GM21717 (cell line): ENCODE results near the gene PIH1D1.

Experiments used
- ATAC-seq: cut with Tn5 transposase; IDR thresholded peaks from one replicate; pipeline ENCODE4 v1.9.1; 2021; ENCODE audit warnings: mild to moderate bottlenecking, moderate library complexity; ENCODE audit not compliant: unreplicated experiment

PIH1D1 gene

DNA sequence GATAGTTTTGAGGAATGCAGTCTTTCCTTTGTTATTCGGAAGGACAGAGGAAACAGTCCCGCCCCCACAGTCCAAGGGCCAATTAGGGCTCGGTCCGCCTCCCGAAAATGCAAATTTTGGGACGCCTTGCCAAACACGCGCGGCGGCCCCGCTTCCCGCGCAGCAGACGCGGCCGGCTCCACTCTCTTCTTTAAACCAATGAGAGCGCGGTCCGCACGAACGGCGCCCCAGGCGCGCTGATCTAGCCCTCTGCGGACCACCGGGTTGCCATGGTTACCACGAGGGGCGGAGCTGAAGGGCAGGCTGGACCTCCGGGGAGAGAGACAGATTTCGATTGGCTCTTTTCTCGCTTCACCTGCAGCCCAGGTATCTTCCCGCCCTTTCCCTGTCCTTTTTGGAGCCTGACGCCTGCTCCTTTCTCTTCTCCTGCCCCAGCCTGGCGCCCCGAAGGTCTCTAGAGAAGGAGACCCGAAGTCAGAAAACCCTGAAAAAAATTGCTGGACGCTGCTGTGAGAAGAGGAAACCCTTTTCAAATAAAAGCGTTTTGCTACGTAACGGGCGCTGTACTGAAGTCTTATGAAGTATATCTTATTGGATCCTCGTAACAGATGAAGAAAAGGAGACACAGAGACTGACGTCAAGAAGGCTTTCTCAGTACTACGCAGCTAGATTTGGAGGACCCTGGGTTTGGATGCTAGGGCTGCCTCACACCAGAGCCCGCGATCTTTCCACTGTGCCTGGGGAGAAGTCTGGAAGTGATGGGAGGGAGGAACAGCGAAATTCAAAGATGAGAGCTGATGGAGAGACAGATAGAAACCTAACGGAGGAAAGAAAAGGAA lies 30.4 kb downstream of the PIH1D1 start:
- no peak for ATAC-seq

DNA sequence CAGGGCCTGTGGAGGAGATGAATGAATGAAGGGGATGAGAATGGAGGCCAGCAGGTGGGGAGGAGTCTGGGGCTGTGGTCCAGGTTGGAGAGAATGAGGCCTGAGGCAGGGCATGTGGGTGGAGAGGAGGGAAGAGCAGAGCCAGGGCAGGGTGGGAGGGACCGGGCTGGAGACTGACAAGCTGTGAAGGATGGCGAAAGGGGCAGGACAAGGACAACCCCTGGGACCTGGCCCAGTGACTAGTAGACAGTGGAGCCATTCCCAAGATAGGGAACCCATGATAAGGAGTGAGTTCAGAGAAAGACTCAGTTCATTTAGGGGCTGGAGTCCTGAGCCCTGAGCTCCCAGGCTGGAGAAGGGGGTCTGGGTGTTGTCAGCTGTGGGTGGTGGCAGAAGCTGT lies 31.4 kb downstream of the PIH1D1 start:
- ATAC-seq = no peak

DNA sequence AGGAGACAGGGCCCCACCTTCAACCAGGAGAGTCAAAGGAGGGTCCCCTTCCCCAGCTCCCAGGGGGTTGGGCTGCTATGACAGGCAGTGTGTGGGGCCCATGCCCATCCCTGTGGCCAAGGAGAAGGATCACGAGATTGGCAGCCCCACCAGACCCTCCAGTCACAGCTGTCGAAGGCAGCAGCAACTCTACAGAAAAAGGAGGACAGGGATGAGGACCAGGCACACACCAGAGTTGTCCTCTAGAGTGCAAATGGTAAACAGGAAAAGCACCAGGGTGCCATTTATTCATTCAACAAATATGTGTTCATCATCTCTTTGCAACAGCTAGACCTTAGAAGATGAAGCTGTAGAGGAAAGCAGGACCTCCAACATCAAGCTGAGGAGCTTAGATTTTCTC lies 32.4 kb downstream of the PIH1D1 start:
- ATAC-seq = no peak

DNA sequence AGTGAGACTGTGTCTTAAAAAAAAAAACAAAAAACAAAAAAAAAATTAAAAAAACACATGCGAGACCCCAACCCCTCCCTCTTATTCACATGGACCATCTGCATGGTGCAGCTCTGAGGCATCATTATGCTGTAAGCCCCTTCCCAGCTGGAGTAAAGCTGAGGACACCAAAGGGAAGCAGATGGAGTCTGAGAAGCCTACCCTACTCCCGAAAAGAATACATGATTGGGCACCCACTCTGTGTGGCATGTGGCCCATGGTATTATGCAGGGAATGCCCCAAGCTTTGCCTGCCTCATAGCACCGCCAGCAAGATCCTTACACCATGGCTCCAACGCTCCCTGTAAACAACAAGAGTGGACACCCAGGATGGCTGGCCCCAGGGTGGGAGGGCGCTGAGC lies 33.1 kb downstream of the PIH1D1 start:
- no peak for ATAC-seq

DNA sequence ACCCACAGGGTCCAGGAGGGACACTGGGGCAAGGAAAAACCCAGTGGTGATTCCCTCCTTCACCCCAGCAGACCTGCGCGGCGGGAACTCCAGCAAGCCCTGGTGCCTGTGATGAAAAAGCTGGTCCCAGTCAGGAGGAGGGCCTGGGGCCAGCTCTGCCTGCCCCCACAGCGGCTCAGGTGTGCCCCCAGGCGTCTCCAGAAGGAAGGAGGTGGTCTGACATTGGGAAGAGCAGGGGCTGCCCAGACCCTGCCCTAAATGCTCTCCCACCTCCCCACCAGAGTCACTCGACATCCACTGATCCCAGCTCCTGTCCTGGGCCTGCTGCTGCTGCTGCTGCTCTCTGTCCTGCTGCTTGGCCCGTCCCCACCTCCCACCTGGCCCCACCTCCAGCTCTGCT lies 34.5 kb downstream of the PIH1D1 start:
- ATAC-seq = no peak

DNA sequence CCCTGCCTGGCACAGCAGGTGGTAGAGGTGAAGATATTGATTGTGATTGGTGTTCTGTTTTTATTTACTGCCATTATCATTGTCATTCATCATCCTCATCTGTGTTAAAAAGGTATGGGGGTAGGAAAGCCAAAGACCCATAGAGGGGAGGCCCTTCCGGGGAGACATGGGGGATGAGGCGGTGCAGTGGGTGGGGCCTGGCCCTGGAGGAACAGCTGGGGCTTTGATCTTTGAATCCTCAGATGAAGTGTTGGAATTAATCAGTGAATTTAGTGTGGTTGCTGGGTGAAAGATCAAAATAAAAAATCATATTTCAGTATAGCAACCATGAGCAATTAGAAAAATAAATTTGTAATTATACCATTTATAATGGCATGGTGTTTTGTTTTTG lies 35.8 kb downstream of the PIH1D1 start:
- no peak for ATAC-seq

DNA sequence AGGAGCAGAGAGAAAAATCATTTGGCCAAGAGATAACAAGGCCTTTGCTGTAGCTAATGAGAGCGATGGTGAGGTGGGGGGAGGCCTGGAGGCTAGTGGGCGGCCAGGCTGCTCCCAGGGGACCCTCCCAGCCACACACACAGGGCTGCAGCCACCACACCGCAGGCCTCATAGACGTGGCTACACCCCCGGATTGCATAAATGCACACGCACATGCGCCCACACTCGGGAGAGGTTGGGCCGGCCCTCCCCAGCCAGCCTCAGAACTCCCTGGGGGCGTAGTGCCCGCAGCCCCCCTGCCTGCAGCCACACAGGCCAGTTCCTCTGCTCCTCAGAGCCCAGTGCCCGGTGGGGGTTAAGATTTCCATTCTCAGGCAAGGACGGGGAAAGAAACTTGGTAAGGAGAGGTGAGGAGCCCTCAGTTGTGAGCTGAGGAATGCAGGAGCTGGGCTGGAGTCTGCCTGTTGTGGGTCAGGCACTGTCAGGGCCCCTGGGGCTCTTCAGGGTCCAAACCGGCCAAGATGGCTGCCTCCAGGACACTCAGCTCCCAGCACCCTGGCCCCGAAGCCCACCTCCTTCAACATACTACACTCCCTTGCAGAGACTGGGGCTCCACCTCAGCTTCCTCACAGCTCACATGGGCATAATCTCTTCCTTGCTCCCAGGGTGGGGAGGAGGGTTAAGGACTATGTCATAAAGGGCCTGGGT lies 36.4 kb downstream of the PIH1D1 start:
- no peak for ATAC-seq

DNA sequence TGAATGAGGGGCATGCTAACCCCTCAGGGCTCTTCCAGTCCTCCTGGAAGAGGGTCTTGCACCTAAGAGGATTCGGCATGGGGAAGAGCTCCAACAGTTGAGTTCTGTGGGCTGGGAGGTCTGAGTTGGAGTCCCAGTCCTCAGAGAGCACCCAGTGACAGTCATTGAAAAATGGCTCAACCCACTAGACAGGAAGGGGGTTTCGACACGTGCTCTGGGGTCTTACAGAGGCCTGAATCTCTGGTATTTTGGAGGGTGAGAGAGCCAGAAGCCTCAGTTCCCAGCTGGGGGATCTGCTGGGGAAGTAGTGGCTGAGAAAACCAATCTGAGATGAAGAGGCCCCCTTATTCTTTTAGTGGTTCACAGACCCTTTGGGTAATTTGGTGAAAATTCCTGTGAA lies 37.4 kb downstream of the PIH1D1 start:
- no peak for ATAC-seq

DNA sequence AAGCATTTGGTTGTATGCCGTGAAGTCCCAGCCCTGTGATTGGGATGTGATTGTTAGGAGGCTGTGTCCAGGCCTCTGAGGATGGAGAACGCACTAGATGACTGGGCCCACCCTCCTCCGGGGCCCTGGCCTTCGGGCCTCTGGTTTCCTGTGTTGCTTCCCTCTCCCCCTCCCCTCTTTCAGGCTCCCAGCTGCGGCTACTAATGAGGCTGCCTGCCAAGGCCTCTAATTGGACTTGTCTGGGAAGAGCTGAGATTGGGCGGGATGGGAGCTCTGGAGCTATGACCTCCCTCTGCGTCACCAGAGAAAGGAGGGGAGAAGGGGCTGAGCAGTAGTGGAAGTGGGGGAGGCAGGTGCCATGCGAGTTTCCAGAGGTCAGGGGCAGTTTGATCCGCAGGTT lies 38.3 kb downstream of the PIH1D1 start:
- no peak for ATAC-seq

DNA sequence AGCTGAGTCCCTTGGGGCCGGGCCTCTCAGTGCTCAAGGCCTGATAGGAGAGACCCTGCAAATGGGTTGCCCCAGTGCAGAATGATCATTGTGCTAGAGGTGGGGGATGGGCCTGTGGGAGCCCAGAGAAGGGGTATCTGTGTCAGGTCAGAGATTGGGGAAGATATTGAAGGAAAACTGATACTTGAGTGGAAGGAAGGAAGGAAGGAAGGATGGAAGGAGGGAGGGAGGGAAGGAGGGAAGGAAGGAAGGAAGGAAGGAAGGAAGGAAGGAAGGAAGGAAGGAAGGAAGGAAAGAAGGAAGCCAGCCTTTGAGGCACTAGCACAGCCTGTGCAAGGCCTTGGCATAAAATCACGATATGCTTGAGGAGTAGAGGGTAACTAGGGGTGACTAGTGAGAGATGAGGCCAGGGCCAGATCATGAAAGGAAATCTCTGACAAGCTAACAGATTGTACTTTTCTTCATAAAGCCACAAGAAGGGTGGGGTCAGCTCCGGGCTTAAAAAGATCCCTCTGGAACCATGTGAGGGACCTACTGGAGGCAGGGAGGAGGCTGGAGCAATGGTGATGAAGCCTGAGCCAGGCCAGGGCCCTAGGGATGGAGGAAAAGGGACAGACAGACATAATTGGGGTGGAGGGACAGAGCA lies 39.8 kb downstream of the PIH1D1 start:
- ATAC-seq = no peak

DNA sequence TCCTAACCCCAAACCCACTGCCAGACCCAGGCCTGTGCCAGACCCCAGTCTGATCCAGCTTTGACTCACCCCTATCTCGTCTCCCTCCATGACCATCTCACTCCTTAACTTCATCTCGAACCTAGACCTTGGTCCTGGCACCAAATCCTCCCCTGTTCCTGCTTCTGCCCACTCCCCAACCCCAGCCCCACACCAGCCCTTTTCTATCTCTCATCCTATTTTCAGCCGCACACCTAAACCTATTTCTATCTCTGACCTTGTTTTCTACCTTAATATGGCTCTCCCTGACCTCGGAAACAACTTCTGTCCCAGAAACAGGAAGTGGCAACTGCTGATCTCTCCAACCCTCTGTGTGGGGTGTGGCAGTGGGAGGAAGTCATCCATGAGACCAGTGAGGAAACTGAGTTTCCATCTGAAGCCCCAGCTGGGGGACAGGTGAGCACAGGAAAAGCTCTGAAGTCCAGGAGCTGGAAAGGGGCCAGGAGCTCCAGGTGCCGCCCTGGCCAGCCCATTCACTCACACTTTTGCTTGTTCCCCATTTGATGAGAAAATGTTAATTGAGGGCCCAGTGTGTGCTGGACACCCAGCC lies 42.1 kb downstream of the PIH1D1 start:
- ATAC-seq = no peak

DNA sequence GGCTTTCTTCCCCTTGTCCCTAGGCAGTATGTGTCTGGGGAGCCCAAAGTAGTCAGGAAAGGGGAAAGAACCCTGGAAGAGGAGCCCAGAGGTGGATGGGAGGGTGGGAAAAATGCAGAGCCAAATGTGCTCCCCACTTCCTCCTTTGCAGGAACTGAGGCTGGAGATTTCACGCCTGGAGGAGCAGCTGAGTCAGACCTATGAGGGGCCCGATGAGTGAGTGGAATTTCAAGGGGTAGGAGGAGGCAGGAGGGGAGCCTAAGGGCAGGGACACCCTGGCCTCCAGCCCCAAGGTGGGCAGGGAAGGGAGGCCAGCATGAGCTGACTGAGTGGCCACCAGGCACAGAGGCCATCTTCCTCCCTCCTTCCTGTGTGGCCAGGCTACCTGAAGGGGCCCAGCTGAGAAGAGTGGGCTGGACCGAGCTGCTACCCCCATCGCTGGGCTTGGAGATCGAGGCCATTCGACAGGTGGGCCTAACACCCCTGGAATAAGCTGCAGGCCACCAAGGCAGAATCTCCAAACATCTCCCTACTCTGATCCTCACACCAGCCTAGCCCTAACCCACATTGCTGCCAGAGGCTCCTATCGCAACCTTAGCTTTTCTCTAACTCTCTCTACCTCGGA lies 42.7 kb downstream of the PIH1D1 start:
- no peak for ATAC-seq

DNA sequence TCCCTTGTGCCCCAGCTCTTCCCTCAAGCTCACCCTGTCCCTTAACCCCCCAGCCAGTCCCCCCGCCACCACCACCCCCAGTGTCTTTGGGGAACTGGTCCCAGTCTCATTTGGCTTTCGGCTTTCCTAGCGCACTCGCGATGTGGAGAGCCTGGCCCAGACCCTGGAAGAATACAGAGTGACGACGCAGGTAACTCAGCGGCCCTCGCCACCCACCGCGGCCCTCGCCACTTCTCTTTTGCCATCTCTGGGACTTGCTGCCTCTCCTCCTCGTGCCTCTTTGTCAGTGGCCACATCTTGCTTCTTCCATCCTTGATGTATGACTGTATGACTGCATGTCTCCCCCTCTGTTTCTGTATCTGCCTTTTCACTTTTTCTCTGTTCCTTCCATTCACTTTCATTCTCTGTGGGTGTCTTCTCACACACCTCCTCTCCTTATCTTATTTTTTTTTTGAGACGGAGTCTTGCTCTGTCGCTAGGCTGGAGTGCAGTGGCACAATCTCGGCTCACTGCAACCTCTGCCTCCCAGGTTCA lies 44.1 kb downstream of the PIH1D1 start:
- no peak for ATAC-seq

DNA sequence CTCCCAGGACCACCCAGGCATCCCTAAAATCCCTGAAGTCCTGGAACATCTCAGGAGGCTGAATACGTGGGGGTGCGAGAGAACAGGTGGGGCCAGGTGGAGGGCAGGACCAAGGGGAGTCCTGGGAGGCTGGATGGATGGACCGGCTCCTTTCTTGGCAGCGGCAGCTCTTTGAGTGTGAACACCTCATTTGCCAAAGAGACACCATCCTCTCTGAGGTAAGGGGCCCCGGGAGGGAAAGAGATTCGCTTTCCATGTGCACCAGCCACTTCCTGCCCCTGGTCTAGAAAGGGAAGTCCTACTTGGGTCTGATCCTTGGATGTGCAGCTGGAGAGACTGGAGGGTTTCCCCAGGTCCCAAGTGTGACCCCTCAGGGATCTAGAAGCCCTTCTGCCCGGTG lies 44.5 kb downstream of the PIH1D1 start:
- no peak for ATAC-seq

DNA sequence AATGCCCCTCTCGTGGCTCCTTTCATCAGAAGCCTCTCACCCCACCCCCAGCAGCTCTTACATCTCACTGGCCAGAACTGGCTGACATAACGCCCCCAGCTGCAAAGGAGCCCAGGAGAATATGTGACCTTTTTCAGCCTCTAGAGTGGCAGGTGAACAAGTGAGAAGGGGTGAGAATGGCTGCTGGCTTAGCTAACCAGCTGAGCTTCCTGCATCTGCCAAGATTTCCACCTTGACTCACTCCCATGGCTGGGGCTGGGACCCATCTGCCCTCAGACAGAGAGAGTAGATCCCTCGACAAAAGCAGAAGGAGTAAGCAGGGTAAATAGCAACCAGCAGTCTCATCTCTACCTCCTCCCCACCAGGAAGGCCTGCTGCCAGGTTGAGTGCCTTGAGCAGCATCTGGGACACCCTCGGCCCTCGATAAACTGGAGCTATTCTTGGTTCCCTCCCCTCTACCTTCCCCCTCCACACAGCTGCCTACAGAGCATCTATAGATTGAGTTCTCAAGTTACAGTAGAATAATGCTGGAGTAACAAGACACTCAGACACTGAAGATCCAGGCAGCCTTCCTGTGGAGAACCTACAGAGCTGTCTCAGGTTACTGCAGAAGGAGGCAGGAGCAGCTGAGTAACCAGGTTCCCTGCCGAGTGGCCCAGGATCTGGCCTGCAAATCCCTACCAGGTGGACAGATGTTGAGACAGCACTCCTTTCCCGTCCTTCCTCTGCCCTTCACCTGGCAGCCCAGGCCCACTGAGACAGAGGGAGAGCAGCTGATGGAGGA lies 48.0 kb downstream of the PIH1D1 start:
- ATAC-seq = no peak

DNA sequence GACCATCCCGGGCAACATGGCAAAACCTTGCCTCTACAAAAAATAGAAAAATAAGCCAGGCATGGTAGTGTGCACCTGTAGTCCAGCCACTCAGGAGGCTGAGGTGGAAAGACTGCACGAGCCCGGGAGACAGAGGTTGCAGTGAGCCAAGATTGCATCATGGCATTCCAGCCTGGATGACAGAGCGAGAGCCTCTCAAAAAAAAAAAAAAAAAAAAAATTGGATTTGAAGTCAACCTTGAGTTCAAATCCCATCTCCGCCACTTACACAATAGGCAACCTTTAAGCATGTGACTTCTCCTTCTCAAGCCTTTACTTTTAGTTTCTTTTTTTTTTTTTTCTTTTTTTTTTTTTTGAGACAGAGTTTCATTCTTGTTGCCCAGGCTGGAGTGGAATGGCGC lies 51.6 kb downstream of the PIH1D1 start:
- no peak for ATAC-seq

DNA sequence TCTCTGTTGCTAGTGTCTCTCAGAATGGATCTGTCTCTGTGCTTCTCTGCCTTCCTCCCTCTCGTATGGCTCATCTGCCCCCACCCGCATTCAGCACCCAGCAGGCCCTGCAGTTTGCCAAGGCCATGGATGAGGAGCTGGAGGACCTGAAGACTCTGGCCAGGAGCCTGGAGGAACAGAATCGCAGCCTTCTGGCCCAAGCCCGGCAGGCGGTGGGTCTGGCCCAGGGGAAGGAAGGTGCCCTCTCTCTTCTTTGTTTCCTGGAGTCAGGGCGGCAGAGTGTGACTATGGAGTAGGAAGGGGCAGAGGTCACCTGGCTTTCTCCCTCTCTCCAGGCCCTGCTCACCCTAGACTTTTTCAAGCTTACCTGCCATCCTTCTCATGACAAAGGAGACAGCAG lies 52.7 kb downstream of the PIH1D1 start:
- ATAC-seq = no peak

DNA sequence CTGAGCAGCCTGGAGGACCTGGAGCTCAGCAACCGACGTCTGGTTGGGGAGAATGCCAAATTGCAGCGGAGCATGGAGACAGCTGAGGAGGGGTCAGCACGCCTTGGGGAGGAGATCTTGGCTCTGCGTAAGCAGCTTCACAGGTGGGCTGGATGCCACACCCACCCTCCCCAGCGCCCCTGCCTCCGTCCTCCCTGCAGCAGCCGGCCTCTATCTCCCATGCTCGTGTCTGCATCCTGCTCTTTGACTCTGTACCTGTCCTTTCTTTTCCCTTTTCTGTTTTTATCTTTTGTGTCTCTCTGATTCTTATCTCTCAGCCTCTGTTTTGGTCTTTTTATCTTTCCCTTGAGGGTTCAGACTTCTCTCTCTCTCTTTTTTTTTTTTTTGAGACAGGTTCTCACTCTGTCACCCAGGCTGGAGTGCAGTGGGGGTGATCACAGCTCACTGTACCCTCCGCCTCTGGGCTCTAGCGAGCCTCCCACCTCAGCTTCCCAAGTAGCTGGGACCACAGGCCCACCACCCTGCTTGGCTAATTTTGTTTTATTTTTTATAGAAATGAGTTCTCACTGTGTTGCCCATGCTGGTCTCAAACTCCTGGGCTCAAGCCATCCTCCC lies 53.5 kb downstream of the PIH1D1 start:
- no peak for ATAC-seq

DNA sequence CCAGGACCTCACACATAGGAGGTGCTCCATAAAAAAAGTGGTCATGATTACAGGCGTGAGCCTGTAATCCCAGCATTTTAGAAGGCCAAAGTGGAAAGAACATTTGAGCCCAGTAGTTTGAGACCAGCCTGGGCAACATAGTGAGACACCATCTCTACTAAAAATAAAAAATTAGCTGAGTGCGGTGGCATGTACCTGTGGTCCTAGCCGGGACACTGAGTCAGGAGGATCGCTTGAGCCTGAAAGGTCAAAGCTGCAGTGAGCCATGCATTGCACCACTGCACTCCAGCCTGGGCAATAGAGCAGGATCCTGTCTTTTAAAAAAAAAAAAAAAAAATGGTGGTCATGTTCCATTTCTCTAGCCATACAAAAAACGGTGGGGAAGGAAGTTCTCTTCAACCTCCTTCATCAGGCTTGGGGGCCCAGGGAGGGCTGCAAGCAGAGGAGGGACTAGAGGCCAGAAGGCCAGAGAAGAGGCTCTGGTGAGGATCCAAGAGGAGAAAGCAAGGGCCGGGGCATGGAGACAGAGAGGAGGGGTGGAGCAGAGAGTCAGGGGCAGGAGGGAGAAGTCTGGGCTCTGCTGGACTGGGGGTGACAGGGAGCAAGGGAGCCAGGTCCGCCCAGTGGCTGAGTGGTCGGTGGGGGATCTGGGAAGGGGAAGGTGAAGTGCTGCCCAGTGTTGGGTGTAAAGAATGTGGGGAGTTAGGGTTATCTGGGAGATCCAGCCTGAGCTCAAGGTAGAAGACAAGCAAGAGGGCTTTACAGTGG lies 54.7 kb downstream of the PIH1D1 start:
- no peak for ATAC-seq
